GM21619 (cell line): ENCODE results near the gene SYNDIG1.

Experiments used
- ATAC-seq: cut with Tn5 transposase; IDR thresholded peaks from one replicate; pipeline ENCODE4 v1.9.1; 2021; ENCODE audit not compliant: unreplicated experiment

The SYNDIG1 gene

DNA sequence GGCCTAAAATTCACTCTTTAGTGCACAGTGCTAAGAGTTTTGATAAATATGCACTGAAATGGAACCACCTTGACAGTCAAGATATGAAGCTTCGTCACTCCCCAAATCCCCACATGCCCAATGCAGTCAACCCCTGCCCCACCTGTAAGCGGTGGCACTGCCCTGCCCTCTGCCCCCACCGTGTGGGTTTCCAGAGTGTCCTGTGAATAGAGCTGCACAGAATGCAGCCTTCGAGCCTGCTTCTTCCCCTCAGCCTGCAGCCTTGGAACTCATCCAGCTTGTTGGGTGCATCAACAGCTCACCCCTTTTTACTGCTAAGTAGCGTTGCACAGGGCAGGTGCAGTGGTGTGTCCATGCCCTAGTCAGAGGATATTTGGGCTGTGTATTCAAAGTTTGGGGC, 216.3 kb downstream of the SYNDIG1 start:
- ATAC-seq, result no peak

DNA sequence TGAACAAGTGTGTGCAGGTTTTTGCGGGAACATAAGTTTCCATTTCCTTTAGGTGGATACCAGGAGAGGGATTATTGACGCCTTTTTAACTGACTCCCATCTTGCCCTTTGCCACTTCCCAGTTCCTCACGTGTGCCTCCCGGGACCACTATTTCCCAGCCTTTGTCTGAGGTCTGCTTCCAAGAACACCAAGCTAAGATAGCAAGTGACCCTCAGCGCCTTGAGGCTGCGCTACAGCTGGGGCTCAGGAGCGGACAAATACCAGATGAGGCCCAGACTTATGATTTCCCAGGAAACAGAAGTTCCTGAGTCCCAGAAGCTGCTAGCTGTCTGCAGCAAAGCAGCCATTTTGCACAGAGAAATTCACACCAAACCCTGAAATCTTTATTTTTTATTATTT, 216.7 kb downstream of the SYNDIG1 start:
- ATAC-seq, result no peak

DNA sequence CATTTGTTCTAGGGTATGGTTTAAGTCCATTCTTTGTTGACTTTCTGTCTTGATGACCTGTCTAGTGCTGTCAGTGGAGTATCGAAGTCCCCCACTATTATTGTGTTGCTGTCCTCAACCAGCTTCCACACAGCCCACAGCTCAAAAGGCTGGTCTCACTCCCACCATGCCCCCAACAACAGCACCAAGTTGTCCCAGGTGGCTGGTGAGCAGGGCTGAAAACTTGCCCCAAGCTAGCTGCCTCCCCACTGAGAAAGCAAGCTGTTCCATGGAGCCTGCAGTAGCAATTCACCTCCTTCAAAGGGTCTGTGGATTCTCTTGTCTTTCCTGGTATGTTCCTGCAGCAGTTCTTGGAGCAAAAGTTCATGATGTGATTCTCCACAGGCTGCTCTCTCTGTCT, 221.0 kb downstream of the SYNDIG1 start:
- ATAC-seq, result no peak

DNA sequence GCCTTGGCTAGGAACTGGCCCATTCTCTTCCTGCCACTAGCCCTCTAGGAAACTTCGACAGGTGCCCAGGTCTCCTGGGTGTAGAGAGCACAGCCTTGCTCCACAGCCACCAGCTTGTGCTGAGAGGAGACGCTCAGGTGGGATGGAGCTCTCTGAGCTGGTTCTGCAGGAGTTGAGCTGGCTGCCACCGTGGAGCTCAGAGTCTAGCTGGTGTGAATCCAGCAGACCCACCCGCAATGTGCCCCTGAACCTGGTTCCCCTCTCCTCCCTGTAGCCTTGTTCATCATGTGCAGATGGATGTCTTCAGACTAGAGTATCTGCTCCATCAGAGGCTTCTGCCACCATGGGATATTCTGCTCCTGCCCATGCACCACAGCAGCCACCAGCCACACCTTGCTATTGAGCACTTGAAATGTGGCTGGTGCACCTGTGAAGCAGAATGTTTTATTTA, 222.5 kb downstream of the SYNDIG1 start:
- no peak for ATAC-seq

DNA sequence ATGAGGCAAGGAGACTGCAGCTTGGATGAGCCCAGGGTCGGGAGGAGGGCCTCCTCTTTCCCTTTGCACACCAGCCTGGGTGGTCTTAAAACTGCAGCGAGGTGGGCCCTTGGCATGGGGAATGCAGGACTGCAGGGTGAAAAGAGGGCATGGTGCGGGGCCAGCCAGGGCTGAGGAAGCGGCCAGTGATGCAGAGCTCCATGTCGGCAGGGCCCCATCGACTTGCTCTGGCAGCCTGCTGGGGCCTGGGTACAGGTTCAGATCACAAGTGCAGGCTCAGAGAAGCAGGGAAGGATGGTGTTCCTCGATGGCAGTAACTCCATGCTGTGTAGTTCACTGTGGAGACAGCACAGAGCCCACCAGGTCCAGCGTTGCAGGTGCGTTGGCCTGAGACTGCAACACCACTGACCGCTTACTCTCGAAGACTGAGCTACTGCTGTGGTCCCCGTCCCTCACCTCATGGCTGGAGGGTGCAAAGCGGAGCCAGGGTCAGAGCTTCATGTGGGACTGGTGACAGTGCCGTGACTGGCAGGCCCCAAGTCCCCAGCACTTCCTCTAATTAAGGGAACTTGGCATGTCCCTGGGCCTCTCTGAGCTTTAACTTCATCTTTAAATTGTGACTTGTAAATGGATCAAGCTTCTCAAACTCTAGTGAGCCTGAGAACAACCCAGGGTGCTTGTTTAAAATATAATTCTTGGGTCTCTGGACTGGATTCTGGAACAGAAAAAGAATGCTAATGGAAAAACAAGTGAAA, 223.2 kb downstream of the SYNDIG1 start:
- no peak for ATAC-seq

DNA sequence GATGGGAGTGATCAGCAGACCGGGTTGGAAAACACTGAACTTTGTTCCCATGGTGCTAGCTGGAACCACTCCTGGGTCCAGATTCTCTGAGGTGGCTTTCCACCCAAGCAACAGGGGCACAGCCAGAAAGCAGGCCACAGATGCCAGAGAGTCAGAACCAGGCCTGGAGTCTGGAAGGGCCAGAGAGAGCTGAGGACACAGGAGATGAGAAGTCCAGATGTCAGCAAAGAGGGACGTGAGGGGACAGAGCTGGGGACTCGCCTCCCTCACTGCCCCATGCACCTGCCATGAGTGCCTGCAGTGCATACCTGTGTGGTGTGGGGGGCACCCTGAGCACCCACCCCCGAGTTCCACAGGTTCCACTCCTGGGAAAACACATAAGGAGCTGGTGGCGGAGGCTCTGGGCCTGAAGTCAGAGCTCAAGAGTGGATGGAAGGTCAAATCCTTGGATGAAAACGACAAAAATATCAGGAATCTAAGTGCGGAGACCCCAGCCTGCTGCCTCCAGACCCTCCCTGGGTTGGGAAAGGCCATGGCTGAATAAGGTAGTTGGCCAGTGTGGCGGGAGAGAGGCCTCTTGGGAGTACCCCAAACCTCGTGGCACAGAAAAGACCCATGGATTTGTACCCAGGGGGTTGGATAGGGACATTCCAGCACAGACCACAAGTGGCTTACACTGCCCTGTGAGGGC, 224.2 kb downstream of the SYNDIG1 start:
- ATAC-seq, result no peak

DNA sequence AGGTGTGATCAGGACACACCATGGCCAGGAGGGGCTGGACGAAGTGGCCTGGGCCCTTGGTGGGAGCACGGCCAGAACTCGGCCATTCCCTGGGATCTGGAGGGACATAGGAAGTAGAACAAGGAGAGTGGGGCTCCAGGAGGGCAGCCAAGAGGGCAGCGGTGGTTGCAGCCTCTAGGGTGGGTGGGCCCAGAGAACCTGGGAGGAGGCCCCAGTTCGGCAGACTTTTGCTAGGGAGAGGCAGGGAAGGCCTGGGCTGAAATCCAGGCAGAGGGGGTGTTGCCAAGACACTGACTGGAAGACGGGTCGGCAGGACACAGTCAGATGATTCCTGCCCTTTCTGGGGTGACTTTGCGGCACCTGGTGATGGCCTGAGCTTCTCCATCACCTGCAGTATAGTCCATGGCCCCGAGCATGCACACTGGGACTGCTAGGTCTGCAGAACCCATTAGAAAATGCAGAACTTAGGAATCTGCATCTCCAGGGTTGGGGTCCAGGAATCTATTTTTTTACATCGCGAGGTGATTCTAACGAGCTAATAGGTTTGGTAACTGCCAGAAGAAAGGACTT, 224.8 kb downstream of the SYNDIG1 start:
- ATAC-seq, result no peak

DNA sequence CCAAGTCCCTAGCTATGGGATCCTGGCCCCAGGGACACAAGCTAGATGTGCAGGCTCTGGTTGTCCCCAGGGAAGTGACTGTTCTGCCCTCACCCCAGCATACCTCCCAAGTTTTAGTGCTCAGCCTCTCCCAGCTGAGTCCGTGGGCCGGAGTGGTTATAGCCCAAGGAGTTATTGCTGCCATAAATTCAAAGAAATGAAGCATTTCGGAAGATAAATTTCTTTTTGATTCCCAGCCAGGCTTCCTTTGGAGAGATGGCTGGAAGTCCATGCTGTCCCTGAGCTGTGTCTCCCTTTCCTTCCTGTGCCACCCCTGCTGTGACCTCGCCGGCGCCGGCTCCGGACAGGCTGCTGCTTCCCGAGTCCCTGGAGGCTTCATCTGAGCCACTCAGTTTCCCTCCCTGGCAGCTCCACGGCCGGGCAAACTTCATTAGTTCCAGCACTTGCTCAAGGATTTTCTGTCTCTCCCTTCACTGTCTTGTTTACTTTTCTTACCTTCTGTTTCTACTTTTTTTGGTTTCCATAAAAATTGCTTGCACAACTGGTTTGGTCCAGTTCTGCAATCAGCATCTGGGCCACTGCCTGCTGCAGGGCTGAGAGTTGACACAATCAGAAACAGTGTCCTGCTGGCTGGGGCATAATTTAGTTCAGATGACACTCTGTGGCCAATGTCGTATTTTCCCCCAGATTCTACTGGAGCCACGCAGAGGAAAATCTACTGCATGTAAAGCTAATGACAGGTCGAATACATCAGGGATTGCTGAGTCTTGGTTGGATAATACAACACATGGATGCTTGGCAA, 225.5 kb downstream of the SYNDIG1 start:
- ATAC-seq, result no peak

DNA sequence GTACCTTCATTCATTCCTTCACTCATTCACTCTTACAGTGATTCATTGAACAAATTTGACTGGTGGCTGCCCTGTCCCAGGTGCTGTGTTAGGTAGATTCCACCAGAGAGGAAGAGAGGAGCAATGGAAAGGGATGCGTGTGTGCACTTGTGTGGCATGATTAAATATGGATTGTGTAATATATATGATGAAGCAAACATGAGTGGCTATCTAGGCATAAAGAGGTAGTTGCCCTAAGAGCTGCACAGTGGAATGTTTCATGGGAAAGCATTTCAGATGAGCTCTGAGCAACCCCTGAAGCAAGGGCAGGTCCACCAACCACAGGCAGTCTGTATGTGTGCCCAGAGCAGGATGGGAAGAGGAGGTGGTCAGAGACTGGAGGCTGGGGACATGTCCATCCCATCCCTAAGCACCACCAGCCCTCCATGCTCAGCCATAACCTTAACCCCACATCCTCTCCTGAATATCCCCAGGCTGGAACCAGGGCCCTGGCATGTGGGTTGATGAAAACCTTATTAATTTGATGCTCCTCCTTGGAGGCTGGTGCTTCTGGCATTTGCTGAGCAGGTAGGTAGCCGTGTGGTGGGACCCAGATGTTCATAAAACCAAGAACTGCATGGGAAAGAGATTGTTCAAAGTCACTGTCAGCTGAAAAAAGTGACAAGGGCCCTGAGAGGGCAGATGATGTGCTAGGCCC, 226.2 kb downstream of the SYNDIG1 start:
- ATAC-seq, result no peak

DNA sequence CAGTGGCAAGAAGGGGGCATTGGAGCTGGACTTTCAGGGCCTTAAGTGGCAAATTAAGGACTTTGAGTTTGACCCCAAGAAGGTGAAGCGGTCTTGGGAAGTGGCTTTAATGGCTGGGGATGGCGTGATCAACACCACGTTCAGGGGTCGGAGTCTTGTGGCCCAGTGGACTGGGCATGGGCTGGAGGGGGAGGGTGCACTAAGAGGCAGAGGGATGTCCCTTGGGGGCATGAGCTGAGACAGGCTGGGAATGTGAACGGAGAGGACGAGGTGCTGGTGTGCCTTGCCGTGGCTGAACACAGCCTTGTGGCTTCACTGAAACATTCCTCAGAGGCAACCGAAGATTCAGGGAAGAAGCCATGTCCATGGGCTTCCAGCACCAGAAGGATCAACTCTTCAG, 227.0 kb downstream of the SYNDIG1 start:
- ATAC-seq, result no peak

DNA sequence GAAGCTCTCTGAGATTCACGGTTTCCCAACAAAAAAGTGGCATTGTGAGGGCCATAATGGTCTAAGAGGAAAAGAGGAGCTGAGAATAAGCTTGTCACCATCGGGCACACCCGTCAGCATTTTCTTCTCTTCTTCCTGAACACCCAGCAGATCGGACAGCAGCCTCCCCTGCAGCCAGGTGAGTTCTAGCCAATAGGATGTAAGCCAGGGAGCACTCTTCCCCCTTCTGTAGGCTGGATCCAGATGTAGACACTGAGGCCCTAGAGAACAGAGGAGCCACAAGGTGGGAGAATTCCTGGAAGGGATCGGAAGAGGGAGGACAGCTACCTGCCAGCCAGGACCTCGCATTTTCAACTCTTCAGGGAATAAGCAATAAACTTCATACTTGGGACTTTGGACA, 228.0 kb downstream of the SYNDIG1 start:
- ATAC-seq, result no peak

DNA sequence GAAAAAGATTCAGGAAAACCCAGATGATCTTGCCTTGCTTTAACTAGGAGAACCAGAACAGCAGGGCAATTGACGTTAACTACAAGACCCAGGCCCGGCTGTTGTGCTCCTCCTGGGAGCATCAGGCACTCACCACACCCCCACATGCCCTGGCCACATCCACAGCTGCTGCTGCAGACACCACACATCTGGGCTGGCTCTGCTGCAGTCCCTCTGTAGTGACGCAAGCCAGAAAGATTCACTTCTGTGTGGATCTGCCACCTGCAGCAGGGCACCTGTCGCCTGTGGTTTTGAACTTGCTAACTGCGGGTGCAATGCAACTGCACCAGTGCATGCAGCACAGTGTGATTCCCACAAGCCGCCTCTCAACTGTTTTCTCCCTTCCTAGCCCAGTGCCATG, 228.8 kb downstream of the SYNDIG1 start:
- no peak for ATAC-seq

DNA sequence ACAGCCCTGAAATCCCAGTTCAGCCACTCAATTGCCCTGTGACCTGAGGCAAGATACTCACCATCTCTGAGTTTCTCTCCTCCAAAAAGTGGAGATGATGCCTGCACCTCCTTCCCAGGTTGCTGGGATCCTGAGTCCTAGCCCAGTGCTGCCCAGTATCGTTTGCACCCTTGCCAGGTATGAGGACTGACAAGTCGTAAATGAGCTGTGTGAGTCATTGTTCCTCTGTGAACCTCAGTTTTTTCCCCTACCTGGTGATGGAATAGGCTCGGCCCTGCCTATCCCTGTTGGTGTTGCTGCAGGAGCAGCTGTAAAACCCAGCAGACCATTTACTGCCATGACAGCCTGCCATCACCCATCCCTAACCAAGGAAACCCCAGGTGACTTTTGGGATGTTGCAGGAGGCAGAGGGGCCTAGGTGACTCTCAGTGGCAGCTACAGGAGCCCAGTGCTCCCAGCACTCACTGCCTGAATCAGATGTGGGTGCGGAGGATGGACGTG, 229.3 kb downstream of the SYNDIG1 start:
- ATAC-seq, result no peak

DNA sequence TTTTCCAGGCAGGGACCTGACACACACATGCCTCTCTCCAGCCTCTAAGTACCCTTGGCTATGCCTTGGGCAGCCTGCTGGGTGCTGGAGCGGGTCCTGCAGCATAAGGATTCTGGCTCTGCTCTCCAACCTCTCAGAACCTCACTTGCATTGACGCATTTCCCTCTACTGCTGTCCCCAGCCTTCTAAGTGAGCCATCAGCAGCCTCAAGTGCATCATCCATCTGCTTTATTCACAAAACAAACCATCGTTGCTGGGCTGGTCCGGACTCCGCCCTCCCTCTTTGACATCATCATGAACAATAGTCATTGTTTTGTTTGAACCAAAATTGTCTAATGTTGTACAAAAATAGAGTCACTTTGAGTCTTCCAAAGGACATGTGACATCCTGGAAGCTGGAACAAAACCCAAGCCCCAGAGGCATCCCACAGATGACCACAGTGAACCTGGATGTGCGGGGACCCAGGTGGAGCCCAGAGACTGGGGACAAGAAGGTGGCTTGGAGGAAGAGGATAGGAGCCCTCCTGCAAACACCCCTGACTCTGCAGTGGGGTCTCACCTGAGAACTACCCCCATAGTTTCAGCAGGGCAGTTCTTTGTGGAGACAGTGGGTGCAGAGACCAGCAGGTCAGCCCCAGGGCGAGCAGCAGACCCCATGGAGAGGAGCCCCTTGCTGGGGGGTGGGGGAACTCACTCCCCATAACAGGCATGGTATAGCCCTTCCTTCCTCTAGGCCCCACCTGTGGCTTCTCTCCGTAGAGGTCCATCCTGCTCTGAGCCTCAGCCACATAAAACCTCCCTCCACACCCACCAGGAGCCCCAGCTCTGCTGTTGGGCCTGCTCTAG, 230.1 kb downstream of the SYNDIG1 start:
- ATAC-seq, result no peak

DNA sequence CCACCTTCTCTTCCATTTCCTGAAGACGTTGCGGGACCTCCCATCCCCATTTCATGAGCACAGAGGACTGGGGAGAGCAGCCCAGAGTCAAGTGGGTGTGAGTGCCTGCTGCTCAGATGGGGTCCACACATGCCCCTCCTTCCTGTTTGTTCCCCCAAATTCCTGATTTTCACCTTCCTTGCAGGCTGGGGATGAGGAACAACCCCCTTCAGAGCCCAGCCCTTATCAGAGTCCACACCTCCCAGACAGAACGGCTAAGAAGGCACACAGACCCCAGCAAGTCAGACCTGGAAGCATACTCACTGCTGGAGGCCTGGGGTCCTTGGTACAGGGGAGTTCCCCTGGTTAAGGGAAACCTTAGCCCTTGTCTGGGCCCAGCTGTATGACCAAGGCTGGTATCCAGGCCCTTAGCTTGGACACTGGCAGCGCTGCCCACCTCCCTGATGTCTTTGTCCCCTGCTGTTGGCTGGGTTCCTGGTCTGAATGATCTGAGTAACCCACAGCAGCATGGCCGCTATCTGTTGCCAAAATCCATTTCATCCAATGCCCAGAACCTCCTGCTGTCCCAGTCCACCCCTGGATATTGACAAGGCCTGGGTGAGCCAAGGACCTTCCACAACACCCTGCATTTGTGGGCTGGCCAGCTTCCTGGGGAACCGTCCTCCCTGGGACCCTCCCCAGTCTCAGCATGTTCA, 230.9 kb downstream of the SYNDIG1 start:
- no peak for ATAC-seq

DNA sequence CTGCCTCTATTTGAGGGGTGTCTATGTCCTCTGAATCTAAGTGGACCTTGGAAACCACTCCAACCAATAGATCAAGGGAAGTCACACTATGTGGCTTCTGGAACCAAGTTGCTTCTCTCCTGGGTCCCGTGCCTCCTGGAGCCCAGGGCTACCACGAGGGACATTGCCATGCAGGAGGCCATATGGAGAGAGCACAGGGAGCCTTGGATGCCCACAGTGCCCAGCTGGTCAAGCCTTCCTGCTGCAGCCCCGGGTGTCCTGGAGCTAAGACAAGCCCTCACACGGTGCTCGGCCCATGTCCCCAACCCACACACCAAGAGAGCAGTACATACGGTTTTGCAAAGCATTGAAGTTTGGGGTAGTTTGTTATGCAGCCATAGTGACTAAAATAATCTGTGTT, 231.6 kb downstream of the SYNDIG1 start:
- ATAC-seq, result no peak

DNA sequence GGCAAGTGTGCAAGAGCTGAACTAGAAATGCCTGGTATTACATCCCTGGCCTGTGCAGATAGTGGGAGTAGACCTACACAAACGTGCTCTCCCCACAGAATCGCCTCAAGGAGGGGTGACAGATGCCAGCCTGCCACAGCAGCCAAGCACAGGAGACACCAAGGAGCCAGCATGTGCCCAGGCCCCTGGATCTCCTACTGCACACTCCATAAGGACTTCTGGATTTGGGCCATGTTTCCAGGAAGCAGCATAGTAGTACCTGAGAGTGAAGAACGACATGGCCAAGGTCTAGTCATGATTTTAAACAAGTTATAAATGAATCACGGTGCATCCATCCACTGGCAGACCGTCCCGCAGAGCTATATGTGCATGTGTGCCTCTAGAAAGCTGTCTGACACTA, 232.2 kb downstream of the SYNDIG1 start:
- ATAC-seq, result no peak

DNA sequence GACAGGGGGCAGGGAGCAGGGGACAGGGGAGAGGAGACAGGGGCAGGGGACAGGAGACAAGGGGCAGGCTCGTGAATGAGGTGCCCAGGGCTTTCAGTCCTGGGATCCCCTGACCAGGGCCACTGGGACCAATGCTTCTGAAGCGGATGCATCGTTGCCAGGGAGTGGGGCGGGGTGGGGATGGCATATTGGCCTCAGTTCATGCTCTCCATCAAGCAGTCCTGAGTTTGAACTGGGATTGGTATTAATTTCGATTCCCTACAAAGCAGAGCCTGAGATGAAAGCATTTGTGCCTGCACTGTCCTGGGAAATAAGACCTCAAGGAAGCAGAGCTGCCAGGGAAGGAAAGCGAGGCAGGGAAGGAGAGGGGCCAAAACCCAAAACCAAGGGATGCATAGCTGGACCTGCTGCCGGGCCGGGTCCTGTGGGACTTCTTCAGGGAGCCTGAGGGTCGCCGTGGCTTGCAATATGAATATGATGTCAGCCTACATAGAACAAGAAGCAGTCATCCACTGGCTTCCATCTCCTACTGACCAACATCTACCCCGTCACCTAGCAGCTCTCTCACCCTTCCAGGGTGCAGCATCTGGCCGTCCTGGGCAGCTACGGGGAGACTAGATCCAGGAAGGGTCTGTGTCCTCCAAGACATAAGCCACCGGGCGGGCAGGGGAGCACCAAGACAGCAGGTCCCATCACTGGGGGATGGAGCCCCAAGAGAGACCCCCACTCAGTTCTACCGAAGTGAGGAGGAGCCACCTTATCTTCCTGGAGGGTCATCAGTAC, 233.3 kb downstream of the SYNDIG1 start:
- no peak for ATAC-seq

DNA sequence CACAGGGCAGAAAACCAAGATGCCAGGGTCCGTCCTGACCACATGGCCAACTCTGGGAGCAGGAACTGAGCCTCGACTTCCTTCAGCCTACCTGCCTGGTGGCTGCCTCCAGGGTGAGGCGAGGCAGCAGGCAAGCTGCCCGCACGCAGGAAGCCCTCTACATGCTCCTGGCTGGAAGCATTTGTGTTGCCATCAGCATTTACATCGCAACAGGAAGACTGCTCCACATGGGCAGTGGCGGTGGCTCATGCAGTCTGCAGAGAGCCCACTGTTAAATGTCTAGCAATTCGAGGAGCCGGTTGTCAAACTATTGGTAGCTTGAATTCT, 233.8 kb downstream of the SYNDIG1 start:
- ATAC-seq, result no peak
